Lower leg skin (tissue), 3 donors: Measurements from ENCODE around the gene RNF213.

Experiments
- POLR2A ChIP-seq, 2 donors: fragments of 450-650 bp; IDR thresholded peaks; one replicate each; pipeline ENCODE4 v1.6.1; 2016 to 2017; ENCODE audit warnings: antibody characterized with exemption in 2 of 2, mild to moderate bottlenecking in 1 of 2, moderate library complexity in 1 of 2
- TF ChIP-seq, protein P1 (sequence below), 3 donors: fragments of 450-650 bp; IDR thresholded peaks; one replicate each; pipeline ENCODE4 v1.5.1; 2016; ENCODE audit warnings: antibody characterized with exemption in 3 of 3, mild to moderate bottlenecking in 3 of 3, moderate library complexity in 2 of 3

DNA sequence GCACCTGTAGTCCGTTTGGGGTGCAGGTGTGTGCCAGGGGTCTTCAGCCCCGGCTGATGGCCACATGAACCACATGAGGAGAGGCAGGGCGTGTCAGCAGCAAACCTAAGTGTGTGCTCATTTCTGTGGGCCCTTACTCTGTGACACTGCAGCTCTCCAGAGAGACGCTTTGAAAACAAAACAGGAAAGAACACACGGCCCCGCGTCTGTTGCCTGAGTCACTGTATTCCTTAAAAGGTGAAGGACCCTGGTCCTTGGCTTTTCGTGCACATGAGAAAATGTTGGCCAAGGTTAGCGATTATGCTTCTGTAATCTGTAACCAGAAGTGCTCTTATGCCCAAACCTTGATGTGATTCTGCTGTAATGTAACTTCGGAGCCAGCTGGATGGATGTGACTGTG lies 176.9 kb downstream of the RNF213 start:
- TF ChIP-seq, protein P1, sequence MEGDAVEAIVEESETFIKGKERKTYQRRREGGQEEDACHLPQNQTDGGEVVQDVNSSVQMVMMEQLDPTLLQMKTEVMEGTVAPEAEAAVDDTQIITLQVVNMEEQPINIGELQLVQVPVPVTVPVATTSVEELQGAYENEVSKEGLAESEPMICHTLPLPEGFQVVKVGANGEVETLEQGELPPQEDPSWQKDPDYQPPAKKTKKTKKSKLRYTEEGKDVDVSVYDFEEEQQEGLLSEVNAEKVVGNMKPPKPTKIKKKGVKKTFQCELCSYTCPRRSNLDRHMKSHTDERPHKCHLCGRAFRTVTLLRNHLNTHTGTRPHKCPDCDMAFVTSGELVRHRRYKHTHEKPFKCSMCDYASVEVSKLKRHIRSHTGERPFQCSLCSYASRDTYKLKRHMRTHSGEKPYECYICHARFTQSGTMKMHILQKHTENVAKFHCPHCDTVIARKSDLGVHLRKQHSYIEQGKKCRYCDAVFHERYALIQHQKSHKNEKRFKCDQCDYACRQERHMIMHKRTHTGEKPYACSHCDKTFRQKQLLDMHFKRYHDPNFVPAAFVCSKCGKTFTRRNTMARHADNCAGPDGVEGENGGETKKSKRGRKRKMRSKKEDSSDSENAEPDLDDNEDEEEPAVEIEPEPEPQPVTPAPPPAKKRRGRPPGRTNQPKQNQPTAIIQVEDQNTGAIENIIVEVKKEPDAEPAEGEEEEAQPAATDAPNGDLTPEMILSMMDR (IDR thresholded peaks at IDR 0.05) = no peak
- TF ChIP-seq POLR2A (IDR thresholded peaks at IDR 0.05) = no peak
